Measurements from ENCODE around the gene CLN3. TPM values are rescaled to one million over a fixed set of nuclear protein-coding genes. Genes with fewer than 3 reads are reported as not detected.

The CLN3 gene
- total and polyA plus RNA-seq, 2 of the 13 experiments (the other 11 are each of a cell fraction or from before 2014, with no cell fraction given) = 23.4 to 46.8 TPM

DNA sequence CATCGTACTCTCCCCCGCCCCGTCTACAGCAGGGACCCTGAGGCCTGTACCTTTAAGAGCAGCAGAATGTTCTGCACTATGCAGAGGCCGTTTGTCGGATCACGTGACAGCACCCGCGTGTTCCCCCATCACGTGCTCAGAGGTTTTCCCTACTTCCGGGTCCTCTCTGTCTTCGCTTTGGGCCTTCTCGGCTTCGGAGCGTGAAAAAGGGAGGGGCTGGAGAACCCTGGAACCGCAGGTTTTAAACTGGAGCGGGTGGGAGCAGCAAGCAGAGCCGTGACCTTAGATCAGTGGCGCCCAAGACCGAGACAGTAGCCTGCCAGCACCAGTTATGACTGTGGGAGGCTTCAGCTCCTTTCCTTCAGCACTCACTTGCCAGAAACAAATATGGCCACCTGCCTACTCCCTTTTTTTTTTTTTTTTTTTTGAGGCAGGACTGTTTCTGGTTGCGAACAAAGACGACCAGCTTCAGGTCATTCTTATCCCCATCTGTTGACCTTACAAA is at the start of gene CLN3 (continued):
- TF ChIP-seq, protein P1, sequence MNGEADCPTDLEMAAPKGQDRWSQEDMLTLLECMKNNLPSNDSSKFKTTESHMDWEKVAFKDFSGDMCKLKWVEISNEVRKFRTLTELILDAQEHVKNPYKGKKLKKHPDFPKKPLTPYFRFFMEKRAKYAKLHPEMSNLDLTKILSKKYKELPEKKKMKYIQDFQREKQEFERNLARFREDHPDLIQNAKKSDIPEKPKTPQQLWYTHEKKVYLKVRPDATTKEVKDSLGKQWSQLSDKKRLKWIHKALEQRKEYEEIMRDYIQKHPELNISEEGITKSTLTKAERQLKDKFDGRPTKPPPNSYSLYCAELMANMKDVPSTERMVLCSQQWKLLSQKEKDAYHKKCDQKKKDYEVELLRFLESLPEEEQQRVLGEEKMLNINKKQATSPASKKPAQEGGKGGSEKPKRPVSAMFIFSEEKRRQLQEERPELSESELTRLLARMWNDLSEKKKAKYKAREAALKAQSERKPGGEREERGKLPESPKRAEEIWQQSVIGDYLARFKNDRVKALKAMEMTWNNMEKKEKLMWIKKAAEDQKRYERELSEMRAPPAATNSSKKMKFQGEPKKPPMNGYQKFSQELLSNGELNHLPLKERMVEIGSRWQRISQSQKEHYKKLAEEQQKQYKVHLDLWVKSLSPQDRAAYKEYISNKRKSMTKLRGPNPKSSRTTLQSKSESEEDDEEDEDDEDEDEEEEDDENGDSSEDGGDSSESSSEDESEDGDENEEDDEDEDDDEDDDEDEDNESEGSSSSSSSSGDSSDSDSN (CRISPR knock-in tag; IDR thresholded peaks at IDR 0.05) = no peak; the same call in 1 of the 2 replicates
- TF ChIP-seq ZC3H4 (CRISPR knock-in tag; IDR thresholded peaks at IDR 0.05; ENCODE audit: borderline replicate concordance) (no peak), ZNF468 (CRISPR knock-in tag; IDR thresholded peaks at IDR 0.05) (no peak), CHD4 (IDR thresholded peaks at IDR 0.05; ENCODE audit: borderline replicate concordance, low read length) (no peak; the same call in 1 of the 2 replicates), CAMTA2 (CRISPR knock-in tag; IDR thresholded peaks at IDR 0.05; ENCODE audit: borderline replicate concordance) (0 out of 2 replicates have a peak, but pooled peaks have one; percentile 19), HMG20A (CRISPR knock-in tag; IDR thresholded peaks at IDR 0.05; ENCODE audit: borderline replicate concordance) (0 out of 2 replicates have a peak, but pooled peaks have one; percentile 13), HES4 (CRISPR knock-in tag; IDR thresholded peaks at IDR 0.05; ENCODE audit: borderline replicate concordance) (no peak; the same call in 1 of the 2 replicates), ZNF878 (CRISPR knock-in tag; IDR thresholded peaks at IDR 0.05) (no peak), NKX3-1 (CRISPR knock-in tag; IDR thresholded peaks at IDR 0.05) (peak; percentile 66; the same call in 1 of the 2 replicates), ARNT2 (CRISPR knock-in tag; IDR thresholded peaks at IDR 0.05; ENCODE audit: low read depth) (peak; percentile 69), ZNF766 (CRISPR knock-in tag; IDR thresholded peaks at IDR 0.05; ENCODE audit: borderline replicate concordance) (no peak), SOX6 (IDR thresholded peaks at IDR 0.05) (no peak), SOX6 (CRISPR knock-in tag; IDR thresholded peaks at IDR 0.05) (peak; percentile 52), ZNF547 (CRISPR knock-in tag; IDR thresholded peaks at IDR 0.05) (peak; percentile 43; the same call in 1 of the 2 replicates), SMARCE1 (IDR thresholded peaks at IDR 0.05; ENCODE audit: borderline replicate concordance) (no peak), NFKB2 (CRISPR knock-in tag; IDR thresholded peaks at IDR 0.05; ENCODE audit: borderline replicate concordance) (0 out of 2 replicates have a peak, but pooled peaks have one; percentile 32), ZNF558 (CRISPR knock-in tag; IDR thresholded peaks at IDR 0.05; ENCODE audit: borderline replicate concordance) (0 out of 2 replicates have a peak, but pooled peaks have one; percentile 1), ARHGAP35 (CRISPR knock-in tag; IDR thresholded peaks at IDR 0.05; ENCODE audit: borderline replicate concordance) (no peak), ZNF180 (CRISPR knock-in tag; IDR thresholded peaks at IDR 0.05; ENCODE audit: borderline replicate concordance, low read depth) (no peak)
- TF ChIP-seq, protein P2, sequence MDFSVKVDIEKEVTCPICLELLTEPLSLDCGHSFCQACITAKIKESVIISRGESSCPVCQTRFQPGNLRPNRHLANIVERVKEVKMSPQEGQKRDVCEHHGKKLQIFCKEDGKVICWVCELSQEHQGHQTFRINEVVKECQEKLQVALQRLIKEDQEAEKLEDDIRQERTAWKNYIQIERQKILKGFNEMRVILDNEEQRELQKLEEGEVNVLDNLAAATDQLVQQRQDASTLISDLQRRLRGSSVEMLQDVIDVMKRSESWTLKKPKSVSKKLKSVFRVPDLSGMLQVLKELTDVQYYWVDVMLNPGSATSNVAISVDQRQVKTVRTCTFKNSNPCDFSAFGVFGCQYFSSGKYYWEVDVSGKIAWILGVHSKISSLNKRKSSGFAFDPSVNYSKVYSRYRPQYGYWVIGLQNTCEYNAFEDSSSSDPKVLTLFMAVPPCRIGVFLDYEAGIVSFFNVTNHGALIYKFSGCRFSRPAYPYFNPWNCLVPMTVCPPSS (IDR thresholded peaks at IDR 0.05) = no peak
- TF ChIP-seq, protein P3, sequence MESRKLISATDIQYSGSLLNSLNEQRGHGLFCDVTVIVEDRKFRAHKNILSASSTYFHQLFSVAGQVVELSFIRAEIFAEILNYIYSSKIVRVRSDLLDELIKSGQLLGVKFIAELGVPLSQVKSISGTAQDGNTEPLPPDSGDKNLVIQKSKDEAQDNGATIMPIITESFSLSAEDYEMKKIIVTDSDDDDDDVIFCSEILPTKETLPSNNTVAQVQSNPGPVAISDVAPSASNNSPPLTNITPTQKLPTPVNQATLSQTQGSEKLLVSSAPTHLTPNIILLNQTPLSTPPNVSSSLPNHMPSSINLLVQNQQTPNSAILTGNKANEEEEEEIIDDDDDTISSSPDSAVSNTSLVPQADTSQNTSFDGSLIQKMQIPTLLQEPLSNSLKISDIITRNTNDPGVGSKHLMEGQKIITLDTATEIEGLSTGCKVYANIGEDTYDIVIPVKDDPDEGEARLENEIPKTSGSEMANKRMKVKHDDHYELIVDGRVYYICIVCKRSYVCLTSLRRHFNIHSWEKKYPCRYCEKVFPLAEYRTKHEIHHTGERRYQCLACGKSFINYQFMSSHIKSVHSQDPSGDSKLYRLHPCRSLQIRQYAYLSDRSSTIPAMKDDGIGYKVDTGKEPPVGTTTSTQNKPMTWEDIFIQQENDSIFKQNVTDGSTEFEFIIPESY (CRISPR knock-in tag; IDR thresholded peaks at IDR 0.05) = no peak
- TF ChIP-seq, protein P4, sequence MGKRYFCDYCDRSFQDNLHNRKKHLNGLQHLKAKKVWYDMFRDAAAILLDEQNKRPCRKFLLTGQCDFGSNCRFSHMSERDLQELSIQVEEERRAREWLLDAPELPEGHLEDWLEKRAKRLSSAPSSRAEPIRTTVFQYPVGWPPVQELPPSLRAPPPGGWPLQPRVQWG (CRISPR knock-in tag; IDR thresholded peaks at IDR 0.05; ENCODE audit: borderline replicate concordance, low read depth) = no peak
- TF ChIP-seq, protein P5, sequence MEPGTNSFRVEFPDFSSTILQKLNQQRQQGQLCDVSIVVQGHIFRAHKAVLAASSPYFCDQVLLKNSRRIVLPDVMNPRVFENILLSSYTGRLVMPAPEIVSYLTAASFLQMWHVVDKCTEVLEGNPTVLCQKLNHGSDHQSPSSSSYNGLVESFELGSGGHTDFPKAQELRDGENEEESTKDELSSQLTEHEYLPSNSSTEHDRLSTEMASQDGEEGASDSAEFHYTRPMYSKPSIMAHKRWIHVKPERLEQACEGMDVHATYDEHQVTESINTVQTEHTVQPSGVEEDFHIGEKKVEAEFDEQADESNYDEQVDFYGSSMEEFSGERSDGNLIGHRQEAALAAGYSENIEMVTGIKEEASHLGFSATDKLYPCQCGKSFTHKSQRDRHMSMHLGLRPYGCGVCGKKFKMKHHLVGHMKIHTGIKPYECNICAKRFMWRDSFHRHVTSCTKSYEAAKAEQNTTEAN (CRISPR knock-in tag; conservative IDR thresholded peaks at IDR 0.05) = 0 out of 2 replicates have a peak, but pooled peaks have one; percentile 23

Measured in HepG2 (cell line).